ENCODE data around the gene BMPR1A.

- no peak for TF ChIP-seq POLR2A (IDR thresholded peaks at IDR 0.05)
- TF ChIP-seq, protein P1, sequence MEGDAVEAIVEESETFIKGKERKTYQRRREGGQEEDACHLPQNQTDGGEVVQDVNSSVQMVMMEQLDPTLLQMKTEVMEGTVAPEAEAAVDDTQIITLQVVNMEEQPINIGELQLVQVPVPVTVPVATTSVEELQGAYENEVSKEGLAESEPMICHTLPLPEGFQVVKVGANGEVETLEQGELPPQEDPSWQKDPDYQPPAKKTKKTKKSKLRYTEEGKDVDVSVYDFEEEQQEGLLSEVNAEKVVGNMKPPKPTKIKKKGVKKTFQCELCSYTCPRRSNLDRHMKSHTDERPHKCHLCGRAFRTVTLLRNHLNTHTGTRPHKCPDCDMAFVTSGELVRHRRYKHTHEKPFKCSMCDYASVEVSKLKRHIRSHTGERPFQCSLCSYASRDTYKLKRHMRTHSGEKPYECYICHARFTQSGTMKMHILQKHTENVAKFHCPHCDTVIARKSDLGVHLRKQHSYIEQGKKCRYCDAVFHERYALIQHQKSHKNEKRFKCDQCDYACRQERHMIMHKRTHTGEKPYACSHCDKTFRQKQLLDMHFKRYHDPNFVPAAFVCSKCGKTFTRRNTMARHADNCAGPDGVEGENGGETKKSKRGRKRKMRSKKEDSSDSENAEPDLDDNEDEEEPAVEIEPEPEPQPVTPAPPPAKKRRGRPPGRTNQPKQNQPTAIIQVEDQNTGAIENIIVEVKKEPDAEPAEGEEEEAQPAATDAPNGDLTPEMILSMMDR (IDR thresholded peaks at IDR 0.05) = no peak
These were observed 176.3 kb downstream of the BMPR1A start for GRCh38 chr10:86932674-86933073.

All from esophagus squamous epithelium (tissue), 4 donors.